Osteocyte (in vitro differentiated cells): ENCODE results near the gene LEMD2. TPM values are rescaled to one million over a fixed set of nuclear protein-coding genes. Genes with fewer than 3 reads are reported as not detected.

Experiments
- DNase-seq: peaks from one replicate; pipeline ENCODE4 v3.0.0; 2021; ENCODE audit warnings: mixed read lengths; ENCODE audit not compliant: unreplicated experiment; ENCODE audit errors: extremely low spot score
- H3K27ac Mint-ChIP-seq: one replicate; pipeline ENCODE4 v1.8.0; 2021; ENCODE audit warnings: mild to moderate bottlenecking, mixed read lengths; ENCODE audit not compliant: unreplicated experiment
- H3K27me3 Mint-ChIP-seq: one replicate; pipeline ENCODE4 v1.8.0; 2021; ENCODE audit warnings: mixed read lengths; ENCODE audit not compliant: unreplicated experiment
- H3K36me3 Mint-ChIP-seq: one replicate; pipeline ENCODE4 v1.8.0; 2021; ENCODE audit warnings: mixed read lengths; ENCODE audit not compliant: unreplicated experiment
- H3K4me1 Mint-ChIP-seq: one replicate; pipeline ENCODE4 v1.8.0; 2021; ENCODE audit warnings: mixed read lengths; ENCODE audit not compliant: unreplicated experiment
- H3K4me3 Mint-ChIP-seq: one replicate; pipeline ENCODE4 v1.8.0; 2021; ENCODE audit warnings: mild to moderate bottlenecking, moderate library complexity, mixed read lengths; ENCODE audit not compliant: unreplicated experiment
- H3K9me3 Mint-ChIP-seq: one replicate; pipeline ENCODE4 v1.8.0; 2021; ENCODE audit warnings: mixed read lengths; ENCODE audit not compliant: unreplicated experiment
- CTCF ChIP-seq: fragments of 200-600 bp; sonication (generic); IDR thresholded peaks from 2 replicates; pipeline ENCODE4 v1.5.0; 2021; ENCODE audit warnings: antibody characterized with exemption, mild to moderate bottlenecking, moderate library complexity
- total RNA-seq: library from RNA; stranded (reverse); gene quantifications from 2 replicates; pipeline ENCODE4 v1.2.1, GENCODE V29; 2021

LEMD2 gene
- total RNA-seq, 1 donor from 2014 or later, result 70.4 TPM

GRCh38 chr6:33730611-33731010 is 58.3 kb downstream of the LEMD2 start:
- no peak overlapping the region for H3K4me3 Mint-ChIP-seq
- peaks cover 2% of the 10 kb centered on the region for H3K4me1 Mint-ChIP-seq
- no peaks in the 10 kb centered on the region for H3K9me3 Mint-ChIP-seq
- no peak for TF ChIP-seq CTCF
- H3K36me3 Mint-ChIP-seq, result no peaks in the 10 kb centered on the region
- DNase-seq, result no peak
- H3K27ac Mint-ChIP-seq, result no peak overlapping the region
- H3K27me3 Mint-ChIP-seq, result no peaks in the 10 kb centered on the region

GRCh38 chr6:33729059-33729458 is 59.9 kb downstream of the LEMD2 start:
- no peak for TF ChIP-seq CTCF
- H3K27me3 Mint-ChIP-seq, result no peaks in the 10 kb centered on the region
- no peaks in the 10 kb centered on the region for H3K36me3 Mint-ChIP-seq
- no peaks in the 10 kb centered on the region for H3K9me3 Mint-ChIP-seq
- no peak overlapping the region for H3K27ac Mint-ChIP-seq
- peaks cover under 1% of the 10 kb centered on the region for H3K4me1 Mint-ChIP-seq
- no peak for DNase-seq
- no peak overlapping the region for H3K4me3 Mint-ChIP-seq

- H3K27ac Mint-ChIP-seq, result no peak overlapping the region
- no peaks in the 10 kb centered on the region for H3K27me3 Mint-ChIP-seq
- no peak for DNase-seq
- no peak for TF ChIP-seq CTCF
- H3K9me3 Mint-ChIP-seq, result no peaks in the 10 kb centered on the region
- no peak overlapping the region for H3K4me3 Mint-ChIP-seq
- no peaks in the 10 kb centered on the region for H3K4me1 Mint-ChIP-seq
- no peaks in the 10 kb centered on the region for H3K36me3 Mint-ChIP-seq
These were observed 60.5 kb downstream of the LEMD2 start for GRCh38 chr6:33728438-33728837.

- Mint-ChIP-seq H3K4me3 (no peak overlapping the region), H3K27ac (no peak overlapping the region), H3K36me3 (peaks cover 2% of the 10 kb centered on the region), H3K27me3 (no peaks in the 10 kb centered on the region), H3K9me3 (no peaks in the 10 kb centered on the region), H3K4me1 (no peaks in the 10 kb centered on the region)
- no peak for TF ChIP-seq CTCF
- no peak for DNase-seq
These were observed 61.0 kb downstream of the LEMD2 start for GRCh38 chr6:33727932-33728331.

- DNase-seq, result no peak
- Mint-ChIP-seq H3K9me3 (no peaks in the 10 kb centered on the region), H3K27me3 (no peaks in the 10 kb centered on the region), H3K4me1 (no peaks in the 10 kb centered on the region), H3K27ac (no peak overlapping the region), H3K4me3 (no peak overlapping the region), H3K36me3 (peaks cover 5% of the 10 kb centered on the region)
- TF ChIP-seq CTCF, result no peak
These were observed 61.8 kb downstream of the LEMD2 start for GRCh38 chr6:33727126-33727525.
